HCT116 (cell line): Measurements from ENCODE around the gene CADPS2.

Source experiments
- CTCF ChIP-seq, 3 experiments: fragments of 200-600 bp in 1 of 3; sonication (generic) in 1 of 3; IDR thresholded peaks in 2 of 3; conservative IDR thresholded peaks in 1 of 3; 2 replicates each; pipeline ENCODE4 v1.5.1; 2012 to 2017; ENCODE audit warnings: low read depth in 2 of 3, low read length in 2 of 3, antibody characterized with exemption in 1 of 3, borderline replicate concordance in 1 of 3, control low read depth in 1 of 3, mild to moderate bottlenecking in 1 of 3, mixed read lengths in 1 of 3, mixed run types in 1 of 3, moderate library complexity in 1 of 3; ENCODE audit not compliant: insufficient read depth in 1 of 3
- EGR1 ChIP-seq: IDR thresholded peaks from 2 replicates; pipeline ENCODE4 v1.6.1; 2012; ENCODE audit warnings: low read depth
- EZH2 ChIP-seq: fragments of 200-600 bp; sonication (generic); IDR thresholded peaks from 2 replicates; pipeline ENCODE4 v1.6.1; 2017; ENCODE audit warnings: antibody characterized with exemption, mixed run types
- EZH2phosphoT487 ChIP-seq: fragments of 200-600 bp; IDR thresholded peaks from 2 replicates; pipeline ENCODE4 v1.6.1; 2018; ENCODE audit warnings: antibody characterized with exemption, borderline replicate concordance
- POLR2A ChIP-seq: IDR thresholded peaks from 2 replicates; pipeline ENCODE4 v1.7.0; 2011; ENCODE audit warnings: borderline replicate concordance; ENCODE audit not compliant: insufficient read depth, insufficient read length; ENCODE audit errors: extremely low read depth
- POLR2AphosphoS5 ChIP-seq: IDR thresholded peaks from 2 replicates; pipeline ENCODE4 v1.6.1; 2011; ENCODE audit warnings: mild to moderate bottlenecking, low read depth, low read length, moderate library complexity
- YY1 ChIP-seq: IDR thresholded peaks from 2 replicates; pipeline ENCODE4 v1.6.1; 2011; ENCODE audit warnings: low read length, low read depth, moderate library complexity, mild to moderate bottlenecking; ENCODE audit not compliant: insufficient replicate concordance; ENCODE audit errors: extremely low read depth
- TF ChIP-seq, protein P1 (sequence below): IDR thresholded peaks from 2 replicates; pipeline ENCODE4 v1.6.1; 2012

GRCh38 chr7:122269241-122269640, 617.0 kb downstream of the CADPS2 start:
- TF ChIP-seq POLR2A (no peak), EZH2 (no peak), CTCF (IDR thresholded peaks at IDR 0.05 in 2 of 3, conservative IDR thresholded peaks at IDR 0.05 in 1 of 3; ENCODE audit: borderline replicate concordance in 1 of 3, insufficient read depth in 1 of 3, low read depth in 2 of 3, low read length in 2 of 3) (no peak), YY1 (no peak), POLR2AphosphoS5 (no peak), EZH2phosphoT487 (no peak), EGR1 (no peak)
- TF ChIP-seq, protein P1, sequence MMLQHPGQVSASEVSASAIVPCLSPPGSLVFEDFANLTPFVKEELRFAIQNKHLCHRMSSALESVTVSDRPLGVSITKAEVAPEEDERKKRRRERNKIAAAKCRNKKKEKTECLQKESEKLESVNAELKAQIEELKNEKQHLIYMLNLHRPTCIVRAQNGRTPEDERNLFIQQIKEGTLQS, result no peak
